K562 (cell line): ENCODE measurements around the gene CDKN2D. TPM values are rescaled to one million over a fixed set of nuclear protein-coding genes. Genes with fewer than 3 reads are reported as not detected.
A peak's percentile ranks its signal among the peaks of the same experiment; 100 is the strongest.

ENCODE experiments used
- ATAC-seq: fragments of 200-7000 bp; cut with Tn5 transposase; 3 replicates; pipeline ENCODE4 v1.9.1; 2020; ENCODE audit warnings: moderate library complexity
- BruUV-seq: library from RNA; stranded (reverse); fragments of 400-500 nt; replicated peaks from 2 replicates; lab custom pipeline; 2021; lab: Mats Ljungman, UMichigan
- CTCF ChIA-PET: fragments of 300-600 bp; formaldehyde crosslinking; extraction: SDS; loops from one replicate; lab custom pipeline; 2021; ENCODE audit warnings: low intra/inter-chr PET ratio; lab: Yijun Ruan, JAX
- POLR2A ChIA-PET: fragments of 300-600, 350-650 bp; sonication (Branson Sonifier 250); formaldehyde crosslinking; extraction: SDS; loops from one replicate; lab custom pipeline; 2021; ENCODE audit warnings: antibody characterized with exemption, inconsistent platforms; lab: Yijun Ruan, JAX
- DNase-seq, 4 experiments: peaks; one replicate each; pipeline versions ENCODE4 v3.0.0 to v3.0.0-alpha.2; 2011 to 2018; ENCODE audit warnings: low spot score in 3 of 4, mixed read lengths in 3 of 4; ENCODE audit errors: extremely low read depth in 1 of 4
- FAIRE-seq: peaks from 2 replicates; lab custom pipeline; 2011; peaks lifted over from hg19 to GRCh38; lab: Jason Lieb, UNC
- H2AFZ ChIP-seq: 2 replicates; pipeline ENCODE4 v1.6.0; 2011; ENCODE audit warnings: low read depth, low read length, control low read depth, inconsistent platforms
- H3K27ac ChIP-seq: fragments of 200-600 bp; 3 replicates; pipeline ENCODE4 v1.8.0; 2011; ENCODE audit warnings: low read depth, mild to moderate bottlenecking, control low read depth, inconsistent platforms, low read length, moderate library complexity, mixed read lengths; ENCODE audit errors: extremely low read depth
- H3K27me3 ChIP-seq, 2 experiments: fragments of 300-600 bp in 1 of 2; 2 replicates in 1 of 2; 3 replicates in 1 of 2; pipeline versions ENCODE4 v1.6.0 to v1.8.0; 2011; ENCODE audit warnings: inconsistent platforms in 2 of 2, low read length in 2 of 2, mild to moderate bottlenecking in 1 of 2, mixed read lengths in 1 of 2, moderate library complexity in 1 of 2; ENCODE audit not compliant: control insufficient read depth in 2 of 2, insufficient read depth in 2 of 2
- H3K36me3 ChIP-seq: fragments of 300-600 bp; 3 replicates; pipeline ENCODE4 v1.8.0; 2011; ENCODE audit warnings: mild to moderate bottlenecking, low read length, inconsistent platforms; ENCODE audit not compliant: control insufficient read depth, insufficient read depth
- H3K4me1 ChIP-seq, 2 experiments: fragments of 200-600 bp in 1 of 2; replicated peaks in 1 of 2; 2 replicates in 1 of 2; 3 replicates in 1 of 2; pipeline versions ENCODE4 v1.5.1 to v1.8.0; 2011; ENCODE audit warnings: inconsistent platforms in 2 of 2, low read length in 2 of 2, mild to moderate bottlenecking in 1 of 2, mixed read lengths in 1 of 2, moderate library complexity in 1 of 2; ENCODE audit not compliant: control insufficient read depth in 2 of 2, insufficient read depth in 2 of 2
- H3K4me2 ChIP-seq: 2 replicates; pipeline ENCODE4 v1.6.1; 2011; ENCODE audit warnings: low read length, control low read depth, inconsistent platforms, mixed read lengths; ENCODE audit not compliant: insufficient read depth
- H3K4me3 ChIP-seq: fragments of 200-600 bp; sonication (generic), shearing (Covaris generic); 2 replicates; pipeline ENCODE4 v1.5.1; 2016; ENCODE audit warnings: control low read depth, inconsistent platforms
- H3K79me2 ChIP-seq: fragments of 200-600 bp; 3 replicates; pipeline ENCODE4 v1.8.0; 2011; ENCODE audit warnings: low read length, inconsistent platforms; ENCODE audit not compliant: control insufficient read depth, insufficient read depth
- H3K9ac ChIP-seq, 2 experiments: 2 replicates each; pipeline versions ENCODE4 v1.6.0 to v1.6.1; 2011; ENCODE audit warnings: low read depth in 2 of 2, low read length in 2 of 2, control low read depth in 1 of 2, inconsistent platforms in 1 of 2, mild to moderate bottlenecking in 1 of 2, mixed read lengths in 1 of 2; ENCODE audit not compliant: insufficient read depth in 1 of 2
- H3K9me1 ChIP-seq: one replicate; pipeline ENCODE4 v1.6.0; 2011; ENCODE audit warnings: inconsistent platforms, mild to moderate bottlenecking, low read length, moderate library complexity; ENCODE audit not compliant: control insufficient read depth, insufficient read depth
- H3K9me3 ChIP-seq: replicated peaks from 2 replicates; pipeline ENCODE4 v1.5.1; 2011; ENCODE audit warnings: low read depth, low read length, inconsistent platforms; ENCODE audit not compliant: control insufficient read depth, insufficient read depth
- H4K20me1 ChIP-seq: replicated peaks from 2 replicates; pipeline ENCODE4 v1.6.1; 2011; ENCODE audit warnings: low read length, inconsistent platforms, mixed read lengths; ENCODE audit not compliant: control insufficient read depth, insufficient read depth
- EHMT2 ChIP-seq: fragments of 450-650 bp; IDR thresholded peaks from 2 replicates; pipeline ENCODE4 v1.6.1; 2018; ENCODE audit warnings: antibody characterized with exemption
- ETS2 ChIP-seq: IDR thresholded peaks from 2 replicates; pipeline ENCODE4 v1.6.1; 2016; ENCODE audit warnings: borderline replicate concordance, missing genetic modification characterization, mild to moderate bottlenecking, moderate library complexity, missing compliant biosample characterization; ENCODE audit not compliant: poor library complexity, severe bottlenecking
- PHB2 ChIP-seq: fragments of 450-650 bp; IDR thresholded peaks from 2 replicates; pipeline ENCODE4 v1.6.1; 2017; ENCODE audit warnings: low read depth
- ZNF24 ChIP-seq: fragments of 450-650 bp; IDR thresholded peaks from 2 replicates; pipeline ENCODE4 v1.6.1; 2016
- WGBS: fragments of 100-300 bp; shearing (Covaris generic); methylation state at CpG from one replicate; pipeline ENCODE4 v1.1.6; 2016; ENCODE audit warnings: low coverage, mixed read lengths; ENCODE audit not compliant: insufficient coverage; ENCODE audit errors: missing lambda C conversion rate; 5-methylcytosine and 5-hydroxymethylcytosine counted together
- in situ Hi-C: fragments of 300-500 bp; cut with MboI; formaldehyde crosslinking; loops from 4 replicates; pipeline ENCODE4 v1.15.0; 2018; ENCODE audit warnings: inconsistent platforms, mixed read lengths
- intact Hi-C: fragments of 100-400 bp; cut with micrococcal nuclease; formaldehyde crosslinking; loops from 2 replicates; pipeline ENCODE4 v1.14.2; 2022
- polyA plus RNA-seq, 8 experiments: library from polyadenylated mRNA; depleted of rRNA in 4 of 8; stranded (reverse) in 5 of 8; unstranded in 3 of 8; fragments of >200 nt; fragmentation: Nextera tagmentation in 2 of 8; fragmentation: Illumina TruSeq in 1 of 8; extraction: Ambion mirVana in 2 of 8; extraction: Trizol in 1 of 8; gene quantifications; 2 replicates each; pipeline versions ENCODE4 v1.2.1 to v1.2.3, GENCODE V29; 2011 to 2014; ENCODE audit warnings: inconsistent platforms in 1 of 8, missing spikeins in 1 of 8
- total RNA-seq, 7 experiments: library from RNA; depleted of rRNA in 6 of 7; stranded (reverse); fragments of >200 nt in 6 of 7; fragmentation: Illumina TruSeq in 2 of 7; extraction: Trizol in 2 of 7; gene quantifications; 2 replicates each; pipeline versions ENCODE4 v1.2.1 to v1.2.3, GENCODE V29; 2011 to 2021; ENCODE audit warnings: low replicate concordance in 1 of 7
- TF ChIP-seq, protein P1 (sequence below): sonication (generic); IDR thresholded peaks from 2 replicates; pipeline ENCODE4 v1.6.1; 2016
- TF ChIP-seq, protein P2 (sequence below), 3 experiments: fragments of 200-800 bp in 1 of 3; fragments of 250-450 bp in 1 of 3; fragments of 450-650 bp in 1 of 3; sonication (Bioruptor Pico) in 1 of 3; sonication (Bioruptor generic) in 1 of 3; formaldehyde crosslinking in 1 of 3; IDR thresholded peaks; 2 replicates each; pipeline versions ENCODE4 v1.6.1 to v1.8.0; 2016 to 2022; ENCODE audit warnings: mild to moderate bottlenecking in 2 of 3, missing genetic modification characterization in 2 of 3, missing compliant biosample characterization in 1 of 3, moderate library complexity in 1 of 3

CDKN2D gene
- total and polyA plus RNA-seq, 9 of the 15 experiments (the other 6 are each of a cell fraction or from before 2014, with no cell fraction given), result 0.41 to 8.2 (median 3.7) TPM

DNA sequence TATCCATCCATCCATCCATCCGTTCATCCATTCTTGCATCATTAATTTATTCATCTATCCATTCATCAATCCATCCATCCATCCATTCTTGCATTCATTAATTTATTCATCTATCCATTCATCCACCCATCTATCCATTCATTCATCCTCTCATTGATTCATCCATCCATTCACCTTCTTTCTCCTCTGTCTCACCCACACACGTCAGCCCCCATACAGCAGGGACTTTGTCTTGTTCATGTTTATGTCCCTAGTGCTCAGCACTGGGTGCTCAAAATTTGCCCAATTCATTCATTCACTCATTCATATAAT is 19.0 kb upstream of the CDKN2D start:
- Histone ChIP-seq H3K36me3 (no peaks in the 10 kb centered on the region), H3K9ac (no peak overlapping the region), H3K27ac (no peak overlapping the region), H2AFZ (no peak overlapping the region), H4K20me1 (no peaks in the 10 kb centered on the region), H3K4me1 (peaks cover 5 to 9% of the 10 kb centered on the region in 2 experiments; a peak in 3 of 5 replicates), H3K9me1 (no peaks in the 10 kb centered on the region), H3K4me3 (no peak overlapping the region), H3K79me2 (no peaks in the 10 kb centered on the region), H3K27me3 (peaks cover 0 to 10% of the 10 kb centered on the region in 2 experiments; a peak in 3 of 5 replicates), H3K4me2 (no peak overlapping the region), H3K9me3 (no peaks in the 10 kb centered on the region)
- ATAC-seq, result no peak
- POLR2A ChIA-PET, result no interaction called here
- DNase-seq, result peak in 1 of 4 experiments; percentile 4
- 5% methylated on average over 2 of the region's 2 CpGs for WGBS
- FAIRE-seq, result no peak
- intact Hi-C loops (no loop called here), in situ Hi-C loops (no loop called here)
- CTCF ChIA-PET, result no interaction called here
- 0 out of 2 replicates have a peak, but pooled peaks have one; percentile 2 for TF ChIP-seq EHMT2
- 0 out of 2 replicates have a peak, but pooled peaks have one; percentile 42 for TF ChIP-seq ZNF24
- TF ChIP-seq ETS2 (tag), result no peak
- no TSS peak for BruUV-seq

DNA sequence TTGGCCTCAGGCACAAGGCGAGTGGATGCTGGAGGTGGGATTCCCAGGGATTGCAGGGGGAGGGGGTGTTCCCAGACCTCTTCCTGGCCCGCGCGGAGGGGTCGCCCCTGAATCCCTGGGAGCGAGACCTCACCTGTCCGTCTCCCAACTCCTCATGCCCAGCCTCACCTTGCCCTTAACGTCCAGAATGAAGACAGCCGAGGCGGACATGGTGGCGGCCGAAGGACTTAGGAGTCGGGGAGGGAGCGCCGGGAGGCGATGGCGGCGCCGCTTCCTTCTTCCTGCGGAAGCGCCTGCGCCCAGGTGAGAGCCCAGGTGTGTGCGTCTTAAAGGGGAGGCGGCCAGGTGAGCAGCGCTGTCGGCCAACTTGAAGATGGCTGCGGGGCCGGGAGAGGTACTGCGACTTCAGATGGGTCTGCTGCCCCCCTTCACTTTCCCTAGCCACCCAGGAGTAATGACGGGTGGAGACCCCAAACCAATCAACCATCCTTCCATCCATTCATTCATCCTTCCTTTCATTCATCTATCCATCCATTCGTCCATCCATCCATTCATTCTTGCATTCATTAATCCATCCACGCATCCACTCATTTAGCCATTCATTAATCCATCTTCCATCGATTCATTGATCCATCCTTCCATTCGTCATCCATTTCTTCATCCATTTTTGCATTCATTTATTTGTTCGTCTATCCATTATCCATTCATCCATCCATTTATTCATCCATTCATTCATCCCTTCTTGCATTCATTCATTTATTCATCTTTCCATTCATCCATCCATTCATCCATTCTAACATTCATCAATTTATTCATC is 18.5 kb upstream of the CDKN2D start, which contains the start of gene AP1M2:
Gene AP1M2, minus strand, starts transcription at position 291 of the 817 bp plus-strand sequence. Its CDS starts 81 bp downstream, at position 210.
- Histone ChIP-seq H3K4me1 (peaks cover 5 to 9% of the 10 kb centered on the region in 2 experiments; a peak in 3 of 5 replicates), H3K9me3 (no peaks in the 10 kb centered on the region), H3K27me3 (peaks cover 0 to 10% of the 10 kb centered on the region in 2 experiments; a peak in 3 of 5 replicates), H3K9me1 (no peaks in the 10 kb centered on the region), H3K36me3 (no peaks in the 10 kb centered on the region), H3K79me2 (no peaks in the 10 kb centered on the region), H3K4me2 (no peak within 1 kb of the TSS), H3K9ac (no peak within 1 kb of the TSS), H2AFZ (no peak within 1 kb of the TSS), H3K4me3 (no peak within 1 kb of the TSS), H3K27ac (no peak within 1 kb of the TSS), H4K20me1 (no peaks in the 10 kb centered on the region)
- WGBS, result 24% methylated on average over 35 of the region's 35 CpGs
- DNase-seq, result peak in 2 of 4 experiments; percentile 3 to 4
- ChIA-PET CTCF (no interaction called here), POLR2A (no interaction called here)
- no peak for FAIRE-seq
- in situ Hi-C loops, result no loop called here
- TF ChIP-seq, protein P1, sequence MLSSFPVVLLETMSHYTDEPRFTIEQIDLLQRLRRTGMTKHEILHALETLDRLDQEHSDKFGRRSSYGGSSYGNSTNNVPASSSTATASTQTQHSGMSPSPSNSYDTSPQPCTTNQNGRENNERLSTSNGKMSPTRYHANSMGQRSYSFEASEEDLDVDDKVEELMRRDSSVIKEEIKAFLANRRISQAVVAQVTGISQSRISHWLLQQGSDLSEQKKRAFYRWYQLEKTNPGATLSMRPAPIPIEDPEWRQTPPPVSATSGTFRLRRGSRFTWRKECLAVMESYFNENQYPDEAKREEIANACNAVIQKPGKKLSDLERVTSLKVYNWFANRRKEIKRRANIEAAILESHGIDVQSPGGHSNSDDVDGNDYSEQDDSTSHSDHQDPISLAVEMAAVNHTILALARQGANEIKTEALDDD, result no peak
- TF ChIP-seq PHB2 (no peak), EHMT2 (peak; percentile 52; the same call in 1 of the 2 replicates)
- TF ChIP-seq, protein P2, sequence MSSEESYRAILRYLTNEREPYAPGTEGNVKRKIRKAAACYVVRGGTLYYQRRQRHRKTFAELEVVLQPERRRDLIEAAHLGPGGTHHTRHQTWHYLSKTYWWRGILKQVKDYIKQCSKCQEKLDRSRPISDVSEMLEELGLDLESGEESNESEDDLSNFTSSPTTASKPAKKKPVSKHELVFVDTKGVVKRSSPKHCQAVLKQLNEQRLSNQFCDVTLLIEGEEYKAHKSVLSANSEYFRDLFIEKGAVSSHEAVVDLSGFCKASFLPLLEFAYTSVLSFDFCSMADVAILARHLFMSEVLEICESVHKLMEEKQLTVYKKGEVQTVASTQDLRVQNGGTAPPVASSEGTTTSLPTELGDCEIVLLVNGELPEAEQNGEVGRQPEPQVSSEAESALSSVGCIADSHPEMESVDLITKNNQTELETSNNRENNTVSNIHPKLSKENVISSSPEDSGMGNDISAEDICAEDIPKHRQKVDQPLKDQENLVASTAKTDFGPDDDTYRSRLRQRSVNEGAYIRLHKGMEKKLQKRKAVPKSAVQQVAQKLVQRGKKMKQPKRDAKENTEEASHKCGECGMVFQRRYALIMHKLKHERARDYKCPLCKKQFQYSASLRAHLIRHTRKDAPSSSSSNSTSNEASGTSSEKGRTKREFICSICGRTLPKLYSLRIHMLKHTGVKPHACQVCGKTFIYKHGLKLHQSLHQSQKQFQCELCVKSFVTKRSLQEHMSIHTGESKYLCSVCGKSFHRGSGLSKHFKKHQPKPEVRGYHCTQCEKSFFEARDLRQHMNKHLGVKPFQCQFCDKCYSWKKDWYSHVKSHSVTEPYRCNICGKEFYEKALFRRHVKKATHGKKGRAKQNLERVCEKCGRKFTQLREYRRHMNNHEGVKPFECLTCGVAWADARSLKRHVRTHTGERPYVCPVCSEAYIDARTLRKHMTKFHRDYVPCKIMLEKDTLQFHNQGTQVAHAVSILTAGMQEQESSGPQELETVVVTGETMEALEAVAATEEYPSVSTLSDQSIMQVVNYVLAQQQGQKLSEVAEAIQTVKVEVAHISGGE (CRISPR knock-in tag; IDR thresholded peaks at IDR 0.05), result peak in 1 of 3 experiments; percentile 21; a peak in 1 of 6 replicates
- no peak for ATAC-seq
- intact Hi-C loops, result no loop called here
- BruUV-seq, result no TSS peak
